Measurements from ENCODE around the gene UBALD2. TPM values are rescaled to one million over a fixed set of nuclear protein-coding genes. Genes with fewer than 3 reads are reported as not detected.

Gene UBALD2
- total and polyA plus RNA-seq, 2 of the 8 experiments (the other 6 are each of a cell fraction or from before 2014, with no cell fraction given) = 17.8 to 22.6 TPM

GRCh38 chr17:76243826-76244679 is 21.1 kb upstream of the UBALD2 start:
- Histone ChIP-seq H3K23me2 (ENCODE audit: low read depth, low read length) (peaks cover 11% of the 10 kb centered on the region), H3K4me2 (ENCODE audit: insufficient read depth in 1 of 2, low read depth in 2 of 2, low read length in 2 of 2) (no peak overlapping the region), H4K5ac (ENCODE audit: insufficient read length, low read depth, low read length) (no peak overlapping the region), H2BK120ac (replicated peaks; ENCODE audit: low read depth, low read length) (no peak overlapping the region), H2BK12ac (ENCODE audit: low read depth, low read length) (no peak overlapping the region), H2BK5ac (ENCODE audit: low read depth, low read length) (no peak overlapping the region), H3K56ac (replicated peaks; ENCODE audit: insufficient read length, low read depth, low read length) (no peak overlapping the region), H2BK20ac (ENCODE audit: low read length) (no peak overlapping the region), H3K23ac (ENCODE audit: insufficient read length) (no peak overlapping the region), H3K4ac (replicated peaks; ENCODE audit: insufficient read length, low read depth, low read length) (no peak overlapping the region), H3K36me3 (ENCODE audit: control insufficient read depth in 2 of 4, insufficient read depth in 4 of 4, low read length in 3 of 4) (no peaks in the 10 kb centered on the region), H4K8ac (ENCODE audit: extremely low read depth, insufficient read depth, low read length) (no peak overlapping the region), H2AK5ac (ENCODE audit: low read depth, low read length) (no peak overlapping the region), H3K9ac (replicated peaks in 1 of 4; ENCODE audit: extremely low read depth in 1 of 4, low read depth in 3 of 4, low read length in 3 of 4) (no peak overlapping the region), H3K14ac (ENCODE audit: insufficient read length) (no peak overlapping the region), H3K4me1 (replicated peaks in 1 of 4; ENCODE audit: control insufficient read depth in 3 of 4, insufficient read depth in 4 of 4, low read length in 3 of 4) (peaks cover 0 to 9% (median 5%) of the 10 kb centered on the region in 4 experiments; a peak in 6 of 7 replicates), H3K4me3 (ENCODE audit: extremely low read depth in 1 of 4, insufficient read depth in 2 of 4, low read depth in 3 of 4, low read length in 4 of 4) (no peak overlapping the region), H3K27me3 (replicated peaks in 1 of 4; ENCODE audit: control insufficient read depth in 3 of 4, extremely low read depth in 1 of 4, insufficient read depth in 3 of 4, low read length in 3 of 4) (peaks cover 3 to 30% (median 25%) of the 10 kb centered on the region in 4 experiments), H4K91ac (replicated peaks; ENCODE audit: insufficient read length, low read length) (no peak overlapping the region), H3K18ac (ENCODE audit: extremely low read depth, low read length) (no peak overlapping the region), H4K20me1 (replicated peaks in 1 of 2; ENCODE audit: control insufficient read depth in 1 of 2, insufficient read depth in 2 of 2, low read length in 2 of 2) (no peaks in the 10 kb centered on the region), H3K9me3 (ENCODE audit: insufficient read depth in 2 of 2, low read depth in 1 of 2, low read length in 1 of 2) (no peaks in the 10 kb centered on the region), H3K79me1 (ENCODE audit: low read depth, low read length) (no peaks in the 10 kb centered on the region), H2AFZ (ENCODE audit: low read length) (no peak overlapping the region), H3K79me2 (ENCODE audit: control insufficient read depth in 1 of 2, insufficient read depth in 2 of 2, low read length in 2 of 2) (no peaks in the 10 kb centered on the region), H2BK15ac (ENCODE audit: low read length) (no peak overlapping the region), H3K27ac (ENCODE audit: low read depth, low read length) (no peak overlapping the region)
- DNase-seq (ENCODE audit: low read depth in 1 of 2, low spot score in 2 of 2) = no peak
- FAIRE-seq = no peak
- POLR2A ChIA-PET (ENCODE audit: partially characterized antibody) = interaction anchor here (1.2 kb wide), 2 partner anchors 10 to 25 kb away, joined by 3 to 7 read pairs; no protein-coding TSS in a partner anchor
- WGBS, 2 experiments (ENCODE audit: extremely low coverage in 1 of 2, insufficient coverage in 1 of 2, insufficient read length in 1 of 2, insufficient replicate concordance in 2 of 2, low coverage in 1 of 2, low lambda C conversion rate in 2 of 2, missing lambda C conversion rate in 1 of 2) = 94% methylated on average over 12 of the region's 12 CpGs; no CpG with 5 or more reads in 1 of the 2 experiments
- CTCF ChIA-PET (ENCODE audit: partially characterized antibody) = interaction anchor here (0.7 to 7.5 kb wide), 8 partner anchors 15 to 164 kb away, joined by 3 to 49 read pairs (median 4); no protein-coding TSS in a partner anchor
- TF ChIP-seq ASH2L (IDR thresholded peaks at IDR 0.05; ENCODE audit: low read length) (no peak), JUN (IDR thresholded peaks at IDR 0.05; ENCODE audit: low read depth, low read length) (no peak), HDAC2 (IDR thresholded peaks at IDR 0.05; ENCODE audit: borderline replicate concordance in 1 of 2, low read depth in 2 of 2, low read length in 2 of 2) (no peak), TAF7 (optimal IDR thresholded peaks at IDR 0.05; ENCODE audit: borderline replicate concordance, low read depth, low read length) (no peak), EP300 (IDR thresholded peaks at IDR 0.05; ENCODE audit: borderline replicate concordance in 1 of 2, low read depth in 2 of 2, low read length in 2 of 2) (no peak), SP2 (IDR thresholded peaks at IDR 0.05; ENCODE audit: low read length) (no peak), TCF12 (IDR thresholded peaks at IDR 0.05; ENCODE audit: low read depth, low read length) (no peak), ATF3 (IDR thresholded peaks at IDR 0.05; ENCODE audit: insufficient read depth, low read depth, low read length) (no peak), MAFK (IDR thresholded peaks at IDR 0.05; ENCODE audit: low read depth, low read length) (no peak), CBX5 (IDR thresholded peaks at IDR 0.05; ENCODE audit: low read depth, low read length) (no peak), RAD21 (IDR thresholded peaks at IDR 0.05 in 1 of 2, conservative IDR thresholded peaks at IDR 0.05 in 1 of 2; ENCODE audit: low read depth in 2 of 2, low read length in 2 of 2) (no peak)

Data from H1 (cell line).